GM20431 (cell line): Measurements from ENCODE around the gene SLC49A3.
"Not testable (repeated sequence)": the region's sequence is repeated elsewhere in the genome, so short reads cannot be mapped to it uniquely, and the experiment has no call there.

Source experiments
- in situ Hi-C: fragments of 300-500 bp; cut with MseI, MboI; formaldehyde crosslinking; loops from one replicate; pipeline ENCODE4 v1.15.0; 2020; ENCODE audit warnings: low sequenced_read_pairs; ENCODE audit not compliant: unreplicated experiment

SLC49A3 gene

DNA sequence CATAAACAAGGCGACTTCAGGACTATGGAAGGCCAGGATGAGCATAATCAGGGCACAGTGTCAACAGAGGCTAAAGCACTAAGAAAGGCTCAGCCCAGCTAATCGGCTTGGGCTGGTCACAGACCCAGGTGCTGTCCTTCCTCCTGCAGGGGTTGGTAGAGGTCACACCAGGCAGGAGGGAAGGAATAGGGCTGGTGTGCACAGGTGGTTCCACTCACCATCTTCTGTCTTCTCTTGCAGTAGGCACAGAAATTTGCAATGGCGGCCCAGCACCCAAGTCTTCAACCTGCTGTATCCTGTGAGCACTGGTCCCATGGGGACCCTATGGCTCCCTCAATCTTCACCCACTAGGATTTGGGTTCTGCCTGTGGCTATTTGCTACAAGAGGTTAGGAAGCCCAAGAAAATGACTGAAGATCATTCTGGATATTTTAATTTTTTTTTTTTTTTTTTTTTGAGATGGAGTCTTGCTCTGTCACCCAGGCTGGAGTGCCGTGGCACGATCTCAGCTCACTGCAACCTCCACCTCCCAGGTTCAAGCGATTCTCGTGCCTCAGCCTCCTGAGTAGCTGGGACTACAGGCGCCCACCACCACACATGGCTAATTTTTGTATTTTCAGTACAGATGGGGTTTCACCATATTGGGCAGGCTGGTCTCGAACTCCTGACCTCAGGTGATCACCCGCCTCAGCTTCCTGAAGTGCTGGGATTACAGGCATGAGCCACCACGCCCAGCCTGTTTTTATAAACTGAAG lies 19.0 kb downstream of the SLC49A3 start:
- in situ Hi-C loops: not testable (repeated sequence)

DNA sequence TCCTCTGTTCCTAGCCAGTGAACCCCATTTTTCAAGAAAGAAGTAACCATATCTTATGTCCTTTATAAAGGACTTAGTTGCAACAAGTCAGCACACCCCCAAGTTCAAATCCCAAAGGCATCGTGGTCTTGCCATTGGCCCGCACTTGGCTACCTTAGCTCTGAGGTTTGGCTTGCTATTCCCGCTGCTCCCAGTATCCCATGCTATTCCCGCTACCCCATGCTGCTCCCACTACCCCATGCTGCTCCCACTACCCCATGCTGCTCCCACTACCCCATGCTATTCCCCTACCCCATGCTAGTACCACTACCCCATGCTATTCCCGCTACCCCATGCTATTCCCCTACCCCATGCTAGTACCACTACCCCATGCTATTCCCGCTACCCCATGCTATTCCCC lies 20.7 kb downstream of the SLC49A3 start:
- in situ Hi-C loops: not testable (repeated sequence)

GRCh38 chr4:667545-667925 lies 21.4 kb downstream of the SLC49A3 start:
- in situ Hi-C loops: no loop called here

- in situ Hi-C loops: no loop called here
Measured at GRCh38 chr4:666822-667544, 22.0 kb downstream of the SLC49A3 start.

DNA sequence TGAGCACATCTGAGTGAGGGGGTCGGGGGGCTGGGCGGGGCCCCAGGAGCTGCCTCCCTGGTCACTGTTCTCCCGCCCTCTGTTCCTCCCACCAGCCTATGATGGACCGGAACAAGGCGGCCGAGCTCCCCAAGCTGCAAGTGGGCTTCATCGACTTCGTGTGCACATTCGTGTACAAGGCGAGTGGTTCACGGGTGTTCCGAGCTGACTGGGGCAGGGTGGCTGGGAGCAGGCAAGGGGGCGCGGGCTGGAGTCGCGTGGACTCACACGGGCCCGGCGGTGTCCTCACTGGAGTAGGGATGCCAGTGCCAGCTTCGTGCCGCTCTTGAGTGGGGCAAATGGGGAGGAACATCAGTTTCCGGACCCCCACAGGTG lies 22.5 kb downstream of the SLC49A3 start:
- in situ Hi-C loops: no loop called here

- in situ Hi-C loops: no loop called here
Measured at GRCh38 chr4:665751-666435, 23.1 kb downstream of the SLC49A3 start.

DNA sequence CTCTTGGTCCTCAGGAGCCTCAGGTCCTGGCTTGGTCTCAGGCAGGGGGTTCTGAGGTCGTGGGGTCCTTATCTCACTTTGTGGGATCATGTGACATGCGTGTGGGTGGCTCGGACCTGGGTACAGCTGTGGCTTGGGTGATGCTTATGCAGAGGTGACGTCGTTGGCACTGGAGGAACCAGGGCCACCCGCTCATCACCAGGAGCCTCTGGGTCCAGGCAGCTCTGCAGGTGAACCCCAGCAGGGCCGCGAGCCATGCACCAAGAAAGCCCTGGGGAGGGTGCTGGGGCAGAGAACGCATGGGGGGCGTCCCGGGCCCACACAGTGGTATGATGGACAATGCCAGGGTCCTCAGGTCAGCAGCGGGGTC lies 23.6 kb downstream of the SLC49A3 start:
- in situ Hi-C loops: no loop called here

DNA sequence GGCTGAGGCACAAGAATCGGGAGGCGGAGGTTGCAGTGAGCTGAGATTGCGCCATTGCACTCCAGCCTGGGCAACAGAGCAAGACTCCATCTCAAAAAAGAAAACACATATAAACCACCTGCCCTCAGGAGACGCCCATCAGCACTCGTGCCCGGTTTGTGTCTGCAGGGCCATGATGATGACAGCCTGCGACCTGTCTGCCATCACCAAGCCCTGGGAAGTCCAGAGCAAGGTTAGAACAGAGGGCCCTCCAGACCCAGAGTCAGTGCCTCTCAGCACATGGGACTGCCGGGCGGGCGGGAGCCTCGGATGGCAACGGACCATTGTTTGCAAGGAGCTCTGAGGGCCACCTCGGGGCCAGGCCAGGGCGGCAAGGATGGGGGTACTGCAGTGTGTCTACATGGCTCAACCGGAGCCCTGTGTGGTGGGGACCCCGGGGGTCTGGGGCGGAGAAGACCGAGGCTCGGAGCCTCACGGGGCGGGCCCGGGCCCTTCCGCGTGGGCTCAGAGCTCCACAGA lies 24.2 kb downstream of the SLC49A3 start:
- in situ Hi-C loops: no loop called here

GRCh38 chr4:663438-664428 lies 25.2 kb downstream of the SLC49A3 start:
- in situ Hi-C loops: no loop called here

DNA sequence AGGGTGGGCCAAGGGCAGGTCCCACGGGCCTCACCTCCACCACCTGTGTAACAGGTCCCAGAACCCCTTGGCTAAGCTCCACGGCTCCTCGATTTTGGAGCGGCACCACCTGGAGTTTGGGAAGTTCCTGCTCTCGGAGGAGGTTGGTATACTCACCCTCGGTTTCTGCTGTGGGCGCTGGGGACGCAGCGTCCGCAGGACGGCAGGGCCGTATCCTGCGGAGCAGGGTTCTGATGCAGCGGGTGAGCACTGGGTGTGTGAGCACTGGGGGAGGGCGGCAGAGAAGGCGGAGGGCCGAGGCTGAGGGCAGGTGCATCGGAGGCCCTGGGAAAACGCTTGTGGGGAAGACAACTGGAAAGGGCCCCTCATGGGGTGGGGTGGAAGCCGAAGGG lies 25.9 kb downstream of the SLC49A3 start:
- in situ Hi-C loops: no loop called here

DNA sequence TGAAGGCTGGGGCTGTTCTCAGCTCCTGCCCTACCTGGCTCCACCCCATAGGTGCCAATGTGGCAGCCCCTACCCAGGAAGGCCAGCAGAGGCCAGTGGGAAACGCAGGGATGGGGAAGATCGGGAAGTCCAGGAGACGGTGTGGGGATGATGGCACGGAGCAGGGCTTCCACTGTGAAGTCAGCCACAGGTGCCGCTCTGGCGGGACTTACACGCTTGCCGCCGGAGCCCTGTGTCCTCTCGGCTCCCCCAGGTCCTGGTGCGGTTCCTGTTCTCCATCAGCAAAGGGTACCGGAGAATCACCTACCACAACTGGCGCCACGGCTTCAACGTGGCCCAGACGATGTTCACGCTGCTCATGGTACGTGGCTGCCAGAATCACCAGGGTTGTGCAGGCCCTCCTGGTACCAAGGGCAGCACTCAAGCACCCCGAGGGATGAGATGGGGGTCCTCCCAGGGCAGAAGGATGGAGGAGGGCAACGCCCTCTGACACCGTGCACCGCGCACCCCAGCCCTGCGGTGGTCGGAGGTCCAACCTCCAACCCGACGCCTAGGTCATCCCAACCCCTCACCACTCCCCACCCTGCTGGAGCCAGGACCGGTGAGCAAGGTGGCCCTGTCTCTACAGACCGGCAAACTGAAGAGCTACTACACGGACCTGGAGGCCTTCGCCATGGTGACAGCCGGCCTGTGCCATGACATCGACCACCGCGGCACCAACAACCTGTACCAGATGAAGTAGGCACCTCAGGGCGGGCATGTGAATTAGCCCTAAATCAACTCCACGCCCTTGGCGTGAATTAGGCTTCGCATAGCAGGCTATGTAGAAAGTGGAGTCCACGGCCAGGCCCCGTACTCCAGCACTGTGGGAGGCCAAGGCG lies 26.8 kb downstream of the SLC49A3 start:
- in situ Hi-C loops: no loop called here

- in situ Hi-C loops: no loop called here
Measured at GRCh38 chr4:661231-661630, 27.7 kb downstream of the SLC49A3 start.

DNA sequence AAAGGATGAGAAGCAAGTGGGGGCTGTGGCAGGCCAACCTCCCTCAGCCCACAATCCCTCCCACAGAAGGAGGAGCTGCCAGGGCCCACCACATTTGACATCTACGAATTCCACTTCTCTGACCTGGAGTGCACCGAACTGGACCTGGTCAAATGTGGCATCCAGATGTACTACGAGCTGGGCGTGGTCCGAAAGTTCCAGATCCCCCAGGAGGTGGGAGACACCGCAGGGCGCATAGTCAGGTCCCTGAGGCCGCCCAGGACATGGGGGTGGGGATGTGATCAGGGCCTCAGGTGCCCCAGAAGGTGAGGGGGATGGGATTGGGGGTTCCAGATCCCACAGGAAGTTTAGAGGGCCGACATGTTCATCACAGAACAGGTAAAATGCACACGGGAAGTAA lies 28.6 kb downstream of the SLC49A3 start:
- in situ Hi-C loops: no loop called here

- in situ Hi-C loops: no loop called here
Measured at GRCh38 chr4:659851-660250, 29.1 kb downstream of the SLC49A3 start.

DNA sequence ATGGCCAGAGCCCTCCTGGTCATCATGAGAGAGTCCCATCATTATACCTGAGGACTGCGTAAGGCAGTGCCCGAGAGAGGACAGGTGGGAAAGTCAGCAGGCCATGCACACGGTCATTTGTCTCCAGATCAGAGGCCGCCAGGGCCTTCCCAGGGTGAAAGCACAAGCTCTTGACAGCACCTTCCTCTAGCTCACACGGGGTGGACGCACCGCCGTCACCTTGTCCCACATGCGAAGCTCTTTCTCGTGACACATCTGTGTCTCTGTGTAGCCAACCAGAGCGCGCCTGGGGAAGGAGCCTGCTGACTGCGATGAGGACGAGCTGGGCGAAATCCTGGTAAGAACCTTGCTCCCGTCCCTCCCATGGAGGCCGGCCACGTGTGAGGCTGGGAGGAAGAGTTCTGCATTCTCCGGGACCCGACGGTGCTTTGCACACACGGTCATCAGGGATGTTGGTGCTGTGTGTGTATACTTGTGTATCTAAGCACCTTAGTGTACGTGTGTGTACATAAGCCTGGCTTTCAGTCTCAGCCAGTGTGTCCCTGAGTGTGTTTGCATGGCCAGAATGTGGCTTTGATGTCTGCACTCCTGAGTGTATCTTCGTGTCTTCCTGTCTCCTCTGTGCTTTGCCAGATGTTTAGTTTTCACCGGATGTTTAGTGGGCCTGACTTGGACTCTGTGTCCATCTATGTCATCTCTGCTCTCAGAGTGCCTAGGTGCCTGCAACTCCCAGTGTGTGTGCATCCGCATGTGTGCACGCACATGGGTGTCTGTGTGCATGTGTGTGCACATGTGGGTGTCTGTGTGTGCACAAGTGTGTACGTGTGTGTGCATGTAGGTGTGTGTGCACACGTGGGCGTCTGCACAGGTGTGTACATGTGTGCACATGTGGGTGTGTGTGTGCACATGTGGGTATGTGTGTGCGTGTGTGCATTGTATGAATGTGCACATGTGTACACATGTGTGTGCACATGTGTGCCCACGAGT lies 30.0 kb downstream of the SLC49A3 start:
- in situ Hi-C loops: no loop called here

DNA sequence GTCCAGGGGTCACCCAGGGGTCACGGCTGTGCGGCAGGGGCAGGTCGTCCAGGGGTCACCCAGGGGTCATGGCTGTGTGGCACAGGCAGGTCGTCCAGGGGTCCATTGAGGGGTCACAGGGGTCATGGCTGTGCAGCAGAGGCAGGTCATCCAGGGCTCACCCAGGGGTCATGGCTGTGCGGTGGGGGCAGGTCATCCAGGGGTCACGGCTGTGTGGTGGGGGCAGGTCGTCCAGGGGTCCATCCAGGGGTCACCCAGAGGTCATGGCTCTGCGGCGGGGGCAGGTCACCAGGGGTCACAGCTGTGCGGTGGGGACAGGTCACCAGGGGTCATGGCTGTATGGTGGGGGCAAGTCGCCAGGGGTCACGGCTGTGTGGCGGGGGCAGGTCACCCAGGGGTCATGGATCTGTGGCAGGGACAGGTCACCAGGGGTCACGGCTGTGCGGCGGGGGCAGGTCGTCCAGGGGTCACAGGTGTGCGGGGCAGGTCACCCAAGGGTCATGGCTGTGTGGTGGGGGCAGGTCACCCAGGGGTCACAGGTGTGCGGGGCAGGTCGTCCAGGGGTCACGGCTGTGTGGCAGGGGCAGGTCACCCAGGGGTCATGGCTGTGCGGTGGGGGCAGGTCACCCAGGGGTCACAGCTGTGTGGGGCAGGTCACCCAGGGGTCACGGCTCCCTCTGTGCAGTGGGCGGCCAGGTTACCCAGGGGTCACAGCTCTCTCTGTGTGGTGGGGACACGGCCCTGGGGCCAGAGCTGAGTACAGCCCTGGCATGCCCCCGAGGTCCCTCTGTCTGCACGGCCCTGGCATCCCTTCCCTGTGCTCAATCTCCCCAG lies 30.9 kb downstream of the SLC49A3 start:
- in situ Hi-C loops: no loop called here

GRCh38 chr4:657338-657833 lies 31.6 kb downstream of the SLC49A3 start:
- in situ Hi-C loops: no loop called here
